ENCODE results near the gene TBC1D2. TPM values are rescaled to one million over a fixed set of nuclear protein-coding genes. Genes with fewer than 3 reads are reported as not detected.

The TBC1D2 gene
- total and polyA plus RNA-seq, 2 of the 13 experiments (the other 11 are each of a cell fraction or from before 2014, with no cell fraction given), result 2.0 to 2.8 TPM

GRCh38 chr9:98175028-98175569, 80.3 kb downstream of the TBC1D2 start (continued):
- no peak for TF ChIP-seq SALL2 (CRISPR knock-in tag; IDR thresholded peaks at IDR 0.05)
- TF ChIP-seq NFATC3 (CRISPR knock-in tag; IDR thresholded peaks at IDR 0.05), result no peak
- no peak for TF ChIP-seq ZNF414 (CRISPR knock-in tag; IDR thresholded peaks at IDR 0.05)
- no peak for TF ChIP-seq SP140L (CRISPR knock-in tag; IDR thresholded peaks at IDR 0.05; ENCODE audit: borderline replicate concordance)
- no peak for TF ChIP-seq REL (CRISPR knock-in tag; conservative IDR thresholded peaks at IDR 0.05)
- TF ChIP-seq RORA (CRISPR knock-in tag; IDR thresholded peaks at IDR 0.05), result no peak
- TF ChIP-seq GTF3A (CRISPR knock-in tag; conservative IDR thresholded peaks at IDR 0.05), result no peak
- TF ChIP-seq ZNF788 (CRISPR knock-in tag; IDR thresholded peaks at IDR 0.05; ENCODE audit: borderline replicate concordance), result no peak; the same call in 1 of the 2 replicates
- no peak for TF ChIP-seq ZSCAN9 (CRISPR knock-in tag; IDR thresholded peaks at IDR 0.05; ENCODE audit: borderline replicate concordance)
- no peak for TF ChIP-seq MATR3 (CRISPR knock-in tag; IDR thresholded peaks at IDR 0.05)
- no peak for TF ChIP-seq ZBTB33 (CRISPR knock-in tag; IDR thresholded peaks at IDR 0.05)
- no peak for TF ChIP-seq ZNF207 (IDR thresholded peaks at IDR 0.05; ENCODE audit: borderline replicate concordance)
- TF ChIP-seq ZNF292 (CRISPR knock-in tag; IDR thresholded peaks at IDR 0.05; ENCODE audit: borderline replicate concordance, low read depth), result peak; percentile 38; the same call in 1 of the 2 replicates
- TF ChIP-seq SALL1 (CRISPR knock-in tag; IDR thresholded peaks at IDR 0.05), result peak; percentile 63
- TF ChIP-seq ATF6 (CRISPR knock-in tag; conservative IDR thresholded peaks at IDR 0.05), result no peak
- no peak for TF ChIP-seq ZBTB2 (CRISPR knock-in tag; IDR thresholded peaks at IDR 0.05; ENCODE audit: low read depth)
- peak; percentile 58; the same call in 1 of the 2 replicates for TF ChIP-seq SKIL (CRISPR knock-in tag; IDR thresholded peaks at IDR 0.05; ENCODE audit: borderline replicate concordance)
- no peak for TF ChIP-seq ZNF451 (CRISPR knock-in tag; IDR thresholded peaks at IDR 0.05)
- no peak for TF ChIP-seq HNRNPK (IDR thresholded peaks at IDR 0.05; ENCODE audit: low read depth, low read length, poor library complexity, severe bottlenecking)
- TF ChIP-seq TCF7L2 (IDR thresholded peaks at IDR 0.05; ENCODE audit: low read depth, low read length), result peak; percentile 53; the same call in 1 of the 2 replicates

Data from HepG2 (cell line).